Astrocyte of the spinal cord (primary cell): Measurements from ENCODE around the gene PIK3C2G.

Experiments
- DNase-seq: peaks from one replicate; pipeline ENCODE4 v3.0.0; 2011; ENCODE audit warnings: low read depth, low spot score
- H3K4me3 ChIP-seq: 2 replicates; pipeline ENCODE4 v1.5.1; 2011; ENCODE audit warnings: low read depth, mild to moderate bottlenecking, low read length, moderate library complexity
- in situ Hi-C: cut with HindIII; loops from 2 replicates; pipeline ENCODE4 v1.10.0; 2017; ENCODE audit warnings: low sequenced_read_pairs
- TF ChIP-seq, protein P1 (sequence below): IDR thresholded peaks from 2 replicates; pipeline ENCODE4 v1.5.1; 2012; ENCODE audit warnings: low read depth, mild to moderate bottlenecking, low read length, inconsistent platforms

The PIK3C2G gene

DNA sequence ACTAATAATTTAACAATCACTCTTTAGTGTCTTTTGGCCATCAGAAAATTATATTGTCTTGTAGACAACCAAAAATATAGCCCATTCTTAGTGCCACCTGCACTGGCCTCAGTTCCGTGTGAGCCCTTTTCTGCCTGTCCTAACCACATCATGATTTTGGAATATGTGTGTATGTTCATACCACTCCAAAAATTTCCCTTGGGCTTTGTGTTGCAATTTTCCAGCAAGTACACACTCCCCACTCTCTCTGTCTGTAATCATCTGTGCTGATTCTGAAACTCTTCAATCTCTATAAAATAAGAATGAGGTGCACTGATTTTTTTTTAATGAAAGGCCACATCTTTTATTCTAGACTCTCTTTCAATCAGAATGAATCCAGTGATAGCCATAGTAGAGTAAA is 196.0 kb downstream of the PIK3C2G start:
- no peak overlapping the region for H3K4me3 ChIP-seq
- DNase-seq: no peak
- in situ Hi-C loops: no loop called here
- TF ChIP-seq, protein P1, sequence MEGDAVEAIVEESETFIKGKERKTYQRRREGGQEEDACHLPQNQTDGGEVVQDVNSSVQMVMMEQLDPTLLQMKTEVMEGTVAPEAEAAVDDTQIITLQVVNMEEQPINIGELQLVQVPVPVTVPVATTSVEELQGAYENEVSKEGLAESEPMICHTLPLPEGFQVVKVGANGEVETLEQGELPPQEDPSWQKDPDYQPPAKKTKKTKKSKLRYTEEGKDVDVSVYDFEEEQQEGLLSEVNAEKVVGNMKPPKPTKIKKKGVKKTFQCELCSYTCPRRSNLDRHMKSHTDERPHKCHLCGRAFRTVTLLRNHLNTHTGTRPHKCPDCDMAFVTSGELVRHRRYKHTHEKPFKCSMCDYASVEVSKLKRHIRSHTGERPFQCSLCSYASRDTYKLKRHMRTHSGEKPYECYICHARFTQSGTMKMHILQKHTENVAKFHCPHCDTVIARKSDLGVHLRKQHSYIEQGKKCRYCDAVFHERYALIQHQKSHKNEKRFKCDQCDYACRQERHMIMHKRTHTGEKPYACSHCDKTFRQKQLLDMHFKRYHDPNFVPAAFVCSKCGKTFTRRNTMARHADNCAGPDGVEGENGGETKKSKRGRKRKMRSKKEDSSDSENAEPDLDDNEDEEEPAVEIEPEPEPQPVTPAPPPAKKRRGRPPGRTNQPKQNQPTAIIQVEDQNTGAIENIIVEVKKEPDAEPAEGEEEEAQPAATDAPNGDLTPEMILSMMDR: no peak

- in situ Hi-C loops: no loop called here
- TF ChIP-seq, protein P1: no peak
- no peak for DNase-seq
- no peak overlapping the region for H3K4me3 ChIP-seq
Observed at GRCh38 chr12:18461758-18462157, 200.4 kb downstream of the PIK3C2G start.

DNA sequence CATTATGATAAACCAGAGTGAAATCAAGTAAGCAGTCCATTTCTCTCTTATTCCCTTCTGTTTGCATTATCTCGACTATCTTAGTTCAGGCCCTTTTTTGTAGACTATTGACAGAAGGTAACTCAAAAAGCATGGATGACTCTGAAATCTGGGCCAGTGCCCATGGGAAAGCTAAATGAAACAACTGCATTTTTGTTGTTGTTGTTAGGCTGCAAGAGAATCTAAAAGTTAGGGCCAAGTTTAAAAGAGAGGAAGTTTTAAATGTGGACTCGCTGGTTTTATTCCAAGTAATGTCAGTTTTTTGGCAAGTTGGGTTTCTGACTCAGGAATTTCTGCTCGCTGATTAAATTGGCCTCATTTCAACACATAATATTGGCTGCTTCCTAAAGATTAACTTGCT is 201.1 kb downstream of the PIK3C2G start:
- TF ChIP-seq, protein P1: no peak
- DNase-seq: peak; percentile 80
- in situ Hi-C loops: no loop called here
- no peak overlapping the region for H3K4me3 ChIP-seq

DNA sequence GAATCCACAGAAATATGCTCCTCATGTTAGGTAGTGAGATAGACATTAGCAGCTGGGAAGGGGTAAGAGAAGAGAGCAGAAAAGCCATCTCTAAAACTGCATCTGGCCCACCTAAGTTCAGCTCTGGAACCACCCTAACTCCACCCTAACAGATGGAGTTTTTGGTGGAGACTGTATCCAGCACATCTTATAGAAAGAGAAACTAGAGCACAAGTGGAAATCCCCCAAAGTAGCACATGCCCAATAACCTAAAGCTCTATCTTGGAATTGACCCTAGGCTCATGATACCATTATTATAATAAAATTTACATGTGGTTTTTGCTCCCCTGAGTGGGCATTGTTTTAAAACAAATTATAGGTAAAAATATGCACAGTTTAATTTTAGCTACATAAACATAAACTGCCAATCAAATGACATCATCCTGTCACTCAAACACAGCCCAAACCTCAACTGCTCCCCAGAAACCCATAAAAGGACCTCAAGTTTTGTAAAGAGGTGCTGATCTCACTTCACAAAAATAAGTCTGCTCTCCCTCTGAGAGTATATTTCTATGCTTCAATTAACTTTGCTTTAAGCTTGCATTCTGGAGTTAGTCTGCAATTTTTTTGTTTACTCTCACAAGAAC is 206.4 kb downstream of the PIK3C2G start:
- in situ Hi-C loops: no loop called here
- DNase-seq: no peak

GRCh38 chr12:18468246-18469075 is 207.1 kb downstream of the PIK3C2G start:
- H3K4me3 ChIP-seq: no peak overlapping the region
- TF ChIP-seq, protein P1: no peak
- in situ Hi-C loops: no loop called here
- peak; percentile 68 for DNase-seq

More for the DNA sequence above, 206.4 kb downstream of the PIK3C2G start:
- H3K4me3 ChIP-seq: no peak overlapping the region
- TF ChIP-seq, protein P1: no peak

GRCh38 chr12:18470251-18470650 is 208.9 kb downstream of the PIK3C2G start:
- no peak overlapping the region for H3K4me3 ChIP-seq
- in situ Hi-C loops: no loop called here
- peak; percentile 45 for DNase-seq
- TF ChIP-seq, protein P1: no peak
